Skeletal muscle satellite cell (primary cell): ENCODE data around the gene TCTN1.
"Not testable (repeated sequence)": the region's sequence is repeated elsewhere in the genome, so short reads cannot be mapped to it uniquely, and the experiment has no call there.

Experiments
- H3K27me3 ChIP-seq: 2 replicates; pipeline ENCODE4 v1.7.0; 2013; ENCODE audit warnings: low read length; ENCODE audit not compliant: control insufficient read depth, insufficient read depth
- H3K36me3 ChIP-seq: 2 replicates; pipeline ENCODE4 v1.7.0; 2013; ENCODE audit warnings: mild to moderate bottlenecking, control low read depth, low read length; ENCODE audit not compliant: insufficient read depth
- H3K4me1 ChIP-seq: 2 replicates; pipeline ENCODE4 v1.7.0; 2013; ENCODE audit warnings: low read length; ENCODE audit not compliant: control insufficient read depth, insufficient read depth
- H3K4me2 ChIP-seq: 2 replicates; pipeline ENCODE4 v1.7.0; 2013; ENCODE audit warnings: mild to moderate bottlenecking, low read length
- H3K4me3 ChIP-seq: 2 replicates; pipeline ENCODE4 v1.7.0; 2013; ENCODE audit warnings: low read length
- H3K9ac ChIP-seq: 2 replicates; pipeline ENCODE4 v1.7.0; 2013; ENCODE audit warnings: mild to moderate bottlenecking, low read depth, low read length, moderate library complexity
- H3K9me3 ChIP-seq: replicated peaks from 2 replicates; pipeline ENCODE4 v1.7.0; 2013; ENCODE audit warnings: mild to moderate bottlenecking, control low read depth, low read length

The TCTN1 gene

DNA sequence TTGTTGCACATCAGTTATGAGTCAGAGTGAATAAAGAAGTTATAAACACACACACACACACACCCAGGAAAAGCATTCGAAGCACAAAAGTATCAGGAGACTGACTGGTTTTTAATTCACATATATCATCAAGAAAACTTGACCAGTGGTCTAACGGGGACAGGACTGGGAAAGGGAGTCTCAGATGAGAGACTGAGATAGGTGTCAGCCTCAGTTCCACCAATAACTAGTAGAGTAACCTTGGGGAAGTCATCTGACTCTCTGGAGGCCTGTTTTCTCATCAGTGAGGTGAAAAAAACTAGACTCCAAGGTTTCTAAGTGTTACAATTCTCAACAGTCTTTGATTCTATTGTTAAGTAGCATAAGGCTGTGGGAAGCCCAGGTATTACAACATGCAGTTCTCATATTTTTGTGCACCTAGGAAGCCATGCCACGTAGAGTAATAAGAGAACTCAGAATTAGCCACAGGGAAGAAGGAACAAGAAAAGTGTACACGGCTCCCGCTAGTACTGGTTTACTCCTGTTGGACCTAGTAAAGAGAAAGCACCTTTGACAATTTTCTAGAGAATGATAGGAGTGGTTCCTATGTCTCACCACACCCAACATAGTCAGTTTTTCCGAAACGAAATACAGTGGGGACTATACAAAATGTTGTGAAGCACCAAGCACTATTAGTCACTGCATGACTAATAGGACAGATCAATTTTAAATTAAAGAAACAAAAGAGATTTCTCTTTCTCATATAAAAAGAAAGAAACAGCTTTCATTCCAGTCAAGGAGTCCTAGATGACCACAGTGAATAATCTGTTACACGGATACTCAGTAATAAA lies 35.9 kb upstream of the TCTN1 start:
- peak overlapping the region; percentile 88 for H3K4me2 ChIP-seq
- H3K9me3 ChIP-seq = no peaks in the 10 kb centered on the region
- no peaks in the 10 kb centered on the region for H3K36me3 ChIP-seq
- H3K27me3 ChIP-seq = no peaks in the 10 kb centered on the region
- peak overlapping the region; percentile 83 for H3K9ac ChIP-seq
- peaks cover 30% of the 10 kb centered on the region for H3K4me1 ChIP-seq
- H3K4me3 ChIP-seq = peak overlapping the region; percentile 61

DNA sequence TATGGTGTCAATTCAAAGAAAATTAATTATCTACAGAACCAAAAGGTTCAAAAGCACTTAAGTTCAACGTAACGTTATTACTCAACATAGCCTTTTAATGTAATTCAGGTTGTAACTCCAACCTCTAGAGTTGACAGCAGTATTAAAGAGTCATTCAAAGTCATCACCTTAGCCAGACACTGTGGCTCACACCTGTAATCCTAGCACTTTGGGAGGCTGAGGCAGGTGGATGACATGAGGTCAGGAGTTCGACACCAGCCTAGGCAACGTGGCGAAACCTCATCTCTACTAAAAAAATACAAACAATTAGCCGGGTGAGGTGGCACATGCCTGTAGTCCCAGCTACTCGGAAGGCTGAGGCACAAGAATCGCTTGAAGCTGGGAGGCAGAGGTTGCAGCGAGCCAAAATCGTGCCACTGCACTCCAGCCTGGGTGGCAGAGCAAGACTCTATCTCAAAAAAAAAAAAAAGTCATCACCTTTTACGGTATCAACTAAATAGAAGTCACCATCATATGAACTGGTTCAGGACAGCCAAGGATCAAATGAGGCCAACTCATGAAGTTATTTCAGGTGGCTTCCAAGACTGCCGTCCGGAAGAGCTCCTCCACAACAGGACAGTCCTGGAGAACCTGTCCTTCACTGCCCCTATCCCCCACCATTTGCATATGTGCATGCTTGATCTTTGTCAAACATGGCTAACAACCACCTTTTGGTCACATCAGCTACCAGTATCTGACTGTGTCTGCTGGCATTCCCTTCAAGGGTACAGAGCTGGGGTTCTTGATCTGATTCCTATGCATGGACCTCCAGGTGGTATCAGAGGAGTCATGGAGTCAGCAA lies 35.0 kb upstream of the TCTN1 start:
- Histone ChIP-seq H3K9me3 (no peaks in the 10 kb centered on the region), H3K27me3 (no peaks in the 10 kb centered on the region), H3K36me3 (no peaks in the 10 kb centered on the region), H3K4me1 (peaks cover 35% of the 10 kb centered on the region), H3K4me3 (no peak overlapping the region), H3K4me2 (peak overlapping the region; percentile 88), H3K9ac (no peak overlapping the region)

DNA sequence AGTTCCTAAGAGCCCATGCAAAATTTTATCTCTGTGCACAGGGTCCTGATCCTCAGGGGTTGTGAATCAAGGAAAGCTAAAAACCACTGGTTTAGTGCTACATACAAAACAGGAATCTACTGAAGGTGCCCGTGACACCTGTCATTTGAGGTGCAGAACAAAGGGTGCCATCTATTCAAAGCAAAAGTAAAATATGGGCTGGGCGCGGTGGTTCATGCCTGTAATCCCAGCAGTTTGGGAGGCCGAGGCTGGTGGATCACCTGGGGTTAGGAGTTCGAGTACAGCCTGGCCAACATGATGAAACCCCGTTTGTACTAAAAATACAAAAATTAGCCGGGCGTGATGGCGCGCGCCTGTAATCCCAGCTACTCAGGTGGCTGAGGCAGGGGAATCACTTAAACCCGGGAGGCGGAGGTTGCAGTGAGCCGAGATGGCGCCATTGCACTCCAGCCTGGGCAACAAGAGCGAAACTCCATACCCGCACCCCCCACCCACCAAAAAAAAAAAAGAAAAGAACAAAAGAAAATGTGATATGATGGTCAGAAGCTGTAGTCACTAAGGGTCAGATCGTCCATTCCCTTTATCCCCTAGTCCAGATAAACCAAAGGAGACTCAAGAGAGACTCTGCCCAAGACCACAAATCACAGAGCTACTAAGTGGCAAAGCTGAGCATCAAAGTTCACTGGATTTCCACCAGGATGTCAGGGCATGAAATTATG lies 34.2 kb upstream of the TCTN1 start:
- Histone ChIP-seq H3K4me3 (no peak overlapping the region), H3K27me3 (no peaks in the 10 kb centered on the region), H3K9ac (no peak overlapping the region), H3K4me2 (no peak overlapping the region), H3K4me1 (peaks cover 35% of the 10 kb centered on the region), H3K9me3 (no peaks in the 10 kb centered on the region), H3K36me3 (no peaks in the 10 kb centered on the region)

DNA sequence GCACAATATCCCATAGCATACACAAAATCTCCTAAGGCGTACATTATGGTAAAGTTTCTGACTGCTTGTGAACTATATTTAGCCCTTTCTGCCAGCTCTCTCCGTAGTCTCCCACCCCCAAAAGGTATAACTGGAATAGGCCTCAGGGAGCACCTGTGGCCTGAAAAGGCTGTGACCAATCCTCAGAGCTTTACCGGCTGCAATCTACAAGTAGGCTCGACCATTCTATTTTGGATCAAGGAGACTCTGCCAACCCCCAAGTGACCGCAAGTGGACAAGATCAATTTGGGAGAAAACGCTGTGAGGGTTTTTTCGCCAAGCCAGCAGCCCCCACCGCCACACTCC lies 32.0 kb upstream of the TCTN1 start:
- Histone ChIP-seq H3K4me2 (peak overlapping the region; percentile 92), H3K9me3 (no peaks in the 10 kb centered on the region), H3K27me3 (no peaks in the 10 kb centered on the region), H3K4me3 (peak overlapping the region; percentile 80), H3K36me3 (no peaks in the 10 kb centered on the region), H3K9ac (peak overlapping the region; percentile 89), H3K4me1 (peaks cover 33% of the 10 kb centered on the region)

DNA sequence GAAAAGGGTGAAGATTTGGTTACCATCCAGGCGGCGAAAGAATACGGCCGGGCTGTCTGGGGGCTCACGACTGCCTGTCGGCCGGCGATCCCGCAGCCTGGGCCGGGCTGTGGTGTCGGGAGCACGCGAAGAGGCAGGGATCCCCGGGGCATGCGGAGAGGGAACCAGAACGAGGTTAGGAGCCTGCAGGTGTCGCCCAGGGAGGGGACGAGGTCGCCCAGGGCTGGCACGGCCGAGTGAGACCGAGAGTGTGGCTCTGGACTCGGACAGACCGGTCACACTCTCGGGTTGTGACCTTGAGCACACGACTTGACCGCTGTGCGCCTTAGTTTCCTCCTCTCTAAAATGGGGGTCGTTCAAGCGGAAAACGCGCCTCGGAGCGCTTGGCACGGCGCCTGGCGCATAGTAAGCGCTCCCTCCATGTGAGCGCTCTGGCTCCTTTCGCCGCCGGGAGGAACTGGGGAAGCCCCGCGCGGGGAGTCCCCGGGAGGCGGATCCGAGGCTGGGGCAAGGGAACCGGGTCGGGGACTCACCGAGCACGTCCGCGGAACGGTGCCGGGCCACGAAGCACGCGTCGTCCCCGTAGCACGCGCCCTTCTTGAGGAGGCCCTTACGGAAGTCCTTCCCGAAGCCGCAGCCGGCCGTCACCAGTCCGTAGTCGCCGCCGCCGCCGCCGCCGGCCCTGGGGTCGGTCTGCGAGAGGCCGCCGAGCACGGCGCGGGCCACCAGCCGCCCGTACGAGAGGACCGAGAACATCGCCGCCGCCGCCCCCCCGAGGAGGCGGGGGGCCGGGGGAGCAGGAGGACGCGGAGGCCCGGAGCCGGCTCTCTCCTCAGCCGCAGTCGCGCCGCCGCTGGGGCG lies 31.4 kb upstream of the TCTN1 start:
- peak overlapping the region; percentile 80 for H3K4me3 ChIP-seq
- H3K27me3 ChIP-seq = no peaks in the 10 kb centered on the region
- H3K4me1 ChIP-seq = peaks cover 28% of the 10 kb centered on the region

DNA sequence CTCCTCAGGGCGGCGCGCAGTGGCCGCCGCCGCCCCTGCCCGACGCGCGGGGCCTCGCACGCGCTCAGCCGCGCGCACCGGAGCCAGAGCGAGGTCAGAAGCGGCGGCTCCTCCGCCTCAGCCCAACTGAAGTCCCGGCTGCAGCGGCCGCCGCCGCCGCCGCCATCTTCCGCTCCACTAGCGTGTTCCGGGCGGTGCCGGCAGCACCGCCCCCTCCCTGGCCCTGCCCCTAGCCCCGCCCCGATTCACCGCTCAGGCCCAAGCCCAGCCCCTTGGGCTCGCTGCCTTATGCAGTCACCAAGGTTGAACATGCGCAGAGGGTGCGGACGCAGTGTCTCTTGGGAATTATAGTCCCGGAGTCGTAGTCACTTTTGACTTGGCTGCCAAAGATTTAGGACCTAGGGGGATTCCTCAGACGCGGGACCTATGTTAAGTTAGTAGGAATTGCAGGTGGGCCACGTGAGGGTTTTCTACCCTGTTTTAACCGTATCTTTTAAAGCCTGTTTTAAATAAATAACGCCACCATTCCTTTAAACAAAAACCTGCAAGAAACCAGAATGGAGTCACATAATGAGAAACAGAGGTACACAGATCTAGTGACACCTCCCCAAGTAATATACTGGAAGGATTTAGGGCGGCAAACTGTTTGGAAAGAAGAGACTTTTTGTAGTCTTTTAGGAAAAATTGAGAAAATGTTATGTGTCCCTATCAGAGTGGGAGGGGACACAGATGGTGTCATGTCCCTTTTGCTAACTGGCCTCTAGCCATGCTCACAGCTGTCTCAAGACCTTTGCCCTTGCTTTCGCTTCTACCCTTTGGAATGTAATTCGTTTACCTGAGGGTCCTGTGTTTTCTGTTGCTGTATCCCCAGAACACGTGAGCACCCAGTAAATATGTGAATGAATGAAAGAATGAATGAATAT lies 30.5 kb upstream of the TCTN1 start, which contains the start of gene PPTC7:
TSS of gene PPTC7 (minus strand) at position 182 of the 923 bp plus-strand sequence. CDS start 287 bp downstream, outside the sequence.
- H3K4me2 ChIP-seq = peak within 1 kb of the TSS; percentile 92
- no peaks in the 10 kb centered on the region for H3K9me3 ChIP-seq
- H3K27me3 ChIP-seq = no peaks in the 10 kb centered on the region
- H3K9ac ChIP-seq = peak within 1 kb of the TSS; percentile 89
- H3K4me3 ChIP-seq = peak within 1 kb of the TSS; percentile 80
- H3K36me3 ChIP-seq = no peaks in the 10 kb centered on the region
- peaks cover 22% of the 10 kb centered on the region for H3K4me1 ChIP-seq

More for the DNA sequence above, 31.4 kb upstream of the TCTN1 start:
- Histone ChIP-seq H3K36me3 (no peaks in the 10 kb centered on the region), H3K4me2 (peak overlapping the region; percentile 92), H3K9ac (peak overlapping the region; percentile 89), H3K9me3 (no peaks in the 10 kb centered on the region)

DNA sequence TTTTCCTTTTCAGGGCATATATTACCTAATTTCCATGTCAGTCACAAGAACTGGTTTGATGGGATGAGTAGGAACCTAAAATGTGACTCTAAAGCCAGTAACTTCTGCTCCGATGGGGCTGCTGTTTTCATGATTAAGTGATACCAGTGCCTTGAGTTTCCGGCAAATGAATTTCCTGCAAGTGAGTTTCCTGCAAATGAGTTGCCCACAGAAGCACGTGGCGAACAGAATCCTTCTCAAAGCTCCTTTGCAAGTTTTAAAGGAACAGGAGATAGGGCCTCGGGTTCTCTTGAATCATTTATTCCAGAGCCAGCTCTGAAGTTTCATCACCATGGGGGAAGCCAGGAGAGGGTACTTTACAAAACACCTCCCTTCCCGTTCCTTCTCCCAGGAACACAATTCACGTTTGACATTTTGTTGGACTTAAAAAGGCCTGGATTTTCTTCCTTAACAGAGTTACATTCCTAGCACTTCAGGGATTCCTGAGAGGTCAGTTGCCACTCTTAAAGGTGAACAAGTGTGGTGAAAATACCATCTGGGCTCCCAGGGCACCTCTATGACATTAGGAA lies 28.6 kb upstream of the TCTN1 start:
- H3K36me3 ChIP-seq = no peaks in the 10 kb centered on the region
- no peaks in the 10 kb centered on the region for H3K9me3 ChIP-seq
- no peak overlapping the region for H3K4me2 ChIP-seq
- peaks cover 13% of the 10 kb centered on the region for H3K4me1 ChIP-seq
- no peak overlapping the region for H3K4me3 ChIP-seq
- H3K9ac ChIP-seq = no peak overlapping the region
- no peaks in the 10 kb centered on the region for H3K27me3 ChIP-seq

DNA sequence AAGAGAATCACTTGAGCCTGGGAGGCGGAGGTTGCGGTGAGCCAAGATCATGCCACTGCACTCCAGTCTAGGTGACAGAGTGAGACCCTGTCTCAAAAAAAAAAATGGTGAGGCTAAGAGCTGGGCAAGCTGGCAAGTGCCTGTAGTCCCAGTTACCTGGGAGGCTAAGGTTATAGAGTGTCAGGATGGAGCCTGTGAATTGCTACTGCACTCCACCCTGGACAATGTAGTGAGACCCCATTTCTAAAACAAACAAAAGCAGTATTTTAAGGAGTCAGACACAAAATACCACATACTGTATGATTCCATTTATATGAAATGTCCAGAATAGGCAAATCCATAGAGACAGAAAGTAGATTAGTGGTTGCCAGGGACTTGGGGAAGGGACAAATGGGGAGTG lies 26.8 kb upstream of the TCTN1 start:
- not testable (repeated sequence) for H3K4me2 ChIP-seq, H3K9ac ChIP-seq, H3K27me3 ChIP-seq, H3K4me1 ChIP-seq, H3K36me3 ChIP-seq, H3K9me3 ChIP-seq, H3K4me3 ChIP-seq

DNA sequence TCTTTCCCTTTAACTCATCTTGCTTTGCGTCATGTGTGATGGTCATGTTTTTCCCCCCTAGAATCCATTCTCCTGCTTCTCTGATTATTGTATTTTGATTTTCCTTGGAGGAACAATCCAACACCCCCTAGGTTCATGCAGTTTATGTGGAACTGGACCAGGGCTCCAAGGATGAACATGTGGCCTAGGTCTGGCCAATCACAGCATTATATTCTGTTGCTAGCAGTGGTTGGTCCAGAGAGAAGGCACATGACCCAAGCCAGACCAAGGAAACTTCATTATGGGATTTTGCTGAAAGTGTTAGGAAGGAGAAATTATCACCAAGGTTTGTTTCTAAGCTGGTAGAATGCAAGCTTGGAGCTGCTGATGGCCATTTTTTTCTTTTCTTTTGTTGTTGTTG lies 23.9 kb upstream of the TCTN1 start:
- Histone ChIP-seq H3K4me2 (no peak overlapping the region), H3K27me3 (no peaks in the 10 kb centered on the region), H3K9me3 (no peaks in the 10 kb centered on the region), H3K9ac (no peak overlapping the region), H3K36me3 (no peaks in the 10 kb centered on the region), H3K4me1 (peaks cover 3% of the 10 kb centered on the region), H3K4me3 (no peak overlapping the region)
